Endometrial microvascular endothelial cells (primary cell): Measurements from ENCODE around the gene SLC2A4RG. TPM values are rescaled to one million over a fixed set of nuclear protein-coding genes. Genes with fewer than 3 reads are reported as not detected.
"Not testable (repeated sequence)": the region's sequence is repeated elsewhere in the genome, so short reads cannot be mapped to it uniquely, and the experiment has no call there.

Experiments used
- in situ Hi-C: cut with HindIII; loops from 2 replicates; pipeline ENCODE4 v1.10.0; 2017; ENCODE audit warnings: low sequenced_read_pairs, low pct_unique_long_range_greater_than_20kb; ENCODE audit errors: inconsistent ontology term
- total RNA-seq: library from RNA; depleted of rRNA; stranded (reverse); fragments of >200 nt; gene quantifications from one replicate; pipeline ENCODE4 v1.2.3, GENCODE V29; 2015; ENCODE audit errors: inconsistent ontology term

SLC2A4RG gene
- total RNA-seq, 1 donor from 2014 or later = 17.3 TPM

DNA sequence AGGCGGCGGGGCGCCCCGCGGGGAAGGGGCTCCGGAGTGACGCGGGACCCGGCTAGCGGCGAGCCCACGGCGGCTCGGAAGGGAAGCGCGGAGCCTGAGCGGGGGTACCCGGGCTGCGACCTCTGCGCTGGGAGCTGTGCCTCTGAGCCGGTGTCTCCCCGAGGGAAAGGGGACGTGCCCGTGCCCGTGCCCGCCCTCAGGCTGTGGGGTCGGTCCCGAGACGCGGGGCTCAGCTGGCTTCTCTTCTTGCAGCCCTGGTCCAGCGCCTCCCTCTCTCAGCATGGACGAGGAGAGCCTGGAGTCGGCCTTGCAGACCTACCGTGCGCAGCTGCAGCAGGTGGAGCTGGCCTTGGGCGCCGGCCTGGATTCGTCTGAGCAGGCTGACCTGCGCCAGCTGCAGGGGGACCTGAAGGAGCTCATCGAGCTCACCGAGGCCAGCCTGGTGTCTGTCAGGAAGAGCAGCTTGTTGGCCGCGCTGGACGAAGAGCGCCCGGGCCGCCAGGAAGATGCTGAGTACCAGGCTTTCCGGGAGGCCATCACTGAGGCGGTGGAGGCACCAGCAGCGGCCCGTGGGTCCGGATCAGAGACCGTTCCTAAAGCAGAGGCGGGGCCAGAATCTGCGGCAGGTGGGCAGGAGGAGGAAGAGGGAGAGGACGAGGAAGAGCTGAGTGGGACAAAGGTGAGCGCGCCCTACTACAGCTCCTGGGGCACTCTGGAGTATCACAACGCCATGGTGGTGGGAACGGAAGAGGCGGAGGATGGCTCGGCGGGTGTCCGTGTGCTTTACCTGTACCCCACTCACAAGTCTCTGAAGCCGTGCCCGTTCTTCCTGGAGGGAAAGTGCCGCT is 31.1 kb upstream of the SLC2A4RG start:
- in situ Hi-C loops = no loop called here

DNA sequence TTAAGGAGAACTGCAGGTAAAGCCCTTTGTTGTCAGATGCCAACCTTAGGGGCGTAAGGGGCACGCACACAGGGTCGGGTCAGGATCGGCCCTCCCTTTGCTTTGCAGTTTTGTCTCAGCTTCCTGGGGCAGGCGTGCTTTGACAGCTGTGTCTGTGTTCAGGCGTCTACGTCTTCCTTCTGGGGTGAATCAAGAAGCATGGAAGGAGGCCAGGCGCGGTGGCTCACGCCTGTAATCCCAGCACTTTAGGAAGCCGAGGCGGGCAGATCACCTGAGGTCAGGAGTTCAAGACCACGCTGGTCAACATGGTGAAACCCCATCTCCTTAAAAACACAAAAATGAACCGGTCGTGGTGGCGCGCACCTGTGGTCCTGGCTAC is 30.4 kb upstream of the SLC2A4RG start:
- in situ Hi-C loops = no loop called here

DNA sequence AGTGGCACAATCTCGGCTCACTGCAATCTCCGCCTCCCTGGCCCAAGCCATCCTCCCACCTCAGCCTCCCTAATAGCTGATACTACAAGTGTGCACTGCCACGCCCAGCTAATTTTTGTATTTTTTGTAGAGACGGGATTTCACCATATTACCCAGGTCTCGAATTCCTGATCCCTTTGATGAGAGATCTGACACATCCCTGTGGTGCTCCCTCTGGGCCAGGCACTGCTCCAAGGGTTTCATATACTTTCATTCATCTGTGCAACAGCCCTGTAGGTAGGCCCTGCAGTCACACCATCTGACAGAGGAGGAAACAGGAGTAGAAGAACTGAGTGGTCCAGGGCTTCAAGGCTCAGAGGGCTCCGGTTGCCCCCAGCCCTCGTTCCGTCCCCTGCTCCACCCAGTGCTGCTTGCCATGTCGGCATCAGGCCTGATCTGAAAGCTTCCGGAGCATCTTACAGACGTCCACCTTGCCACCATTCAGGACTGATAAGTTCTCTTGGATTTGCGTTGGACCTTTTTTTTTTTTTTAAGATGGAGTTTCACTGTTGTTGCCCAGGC is 28.4 kb upstream of the SLC2A4RG start:
- in situ Hi-C loops = no loop called here

DNA sequence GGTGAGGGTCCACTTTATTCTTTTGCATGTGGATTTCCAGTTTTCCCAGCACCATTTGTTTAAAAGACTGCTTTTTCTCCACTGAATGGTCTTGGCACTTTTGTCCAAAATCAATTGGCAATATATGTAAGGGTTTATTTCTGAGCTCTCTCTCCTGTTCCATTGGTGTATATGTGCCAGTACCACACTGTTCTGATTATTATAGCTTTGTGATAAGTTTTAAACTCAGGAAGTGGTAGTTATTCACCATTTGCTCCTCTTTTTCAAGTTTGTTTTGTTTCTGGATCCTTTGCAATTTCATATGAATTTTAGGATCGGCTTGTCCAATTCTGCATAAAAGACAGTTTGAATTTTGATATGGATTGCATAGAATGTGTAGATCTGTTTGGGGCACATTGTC is 27.4 kb upstream of the SLC2A4RG start:
- in situ Hi-C loops = no loop called here

DNA sequence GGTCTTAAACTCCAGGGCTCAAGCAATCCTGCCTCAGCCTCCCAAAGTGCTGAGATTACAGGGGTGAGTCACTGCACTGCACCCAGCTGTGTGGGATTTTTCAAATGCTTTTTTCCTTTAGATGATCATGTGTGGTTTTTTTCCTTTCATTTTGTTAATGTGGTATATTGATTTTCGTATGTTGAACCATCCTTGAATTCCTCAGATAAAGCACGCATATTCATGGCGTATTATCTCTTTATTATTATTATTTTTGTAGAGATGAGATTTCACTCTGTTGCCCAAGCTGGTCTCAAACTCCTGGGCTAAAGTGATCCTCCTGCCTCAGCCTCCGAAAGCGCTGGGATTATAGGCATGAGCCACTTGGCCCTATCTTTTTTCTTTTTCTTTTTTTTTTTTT is 24.7 kb upstream of the SLC2A4RG start:
- in situ Hi-C loops = no loop called here

DNA sequence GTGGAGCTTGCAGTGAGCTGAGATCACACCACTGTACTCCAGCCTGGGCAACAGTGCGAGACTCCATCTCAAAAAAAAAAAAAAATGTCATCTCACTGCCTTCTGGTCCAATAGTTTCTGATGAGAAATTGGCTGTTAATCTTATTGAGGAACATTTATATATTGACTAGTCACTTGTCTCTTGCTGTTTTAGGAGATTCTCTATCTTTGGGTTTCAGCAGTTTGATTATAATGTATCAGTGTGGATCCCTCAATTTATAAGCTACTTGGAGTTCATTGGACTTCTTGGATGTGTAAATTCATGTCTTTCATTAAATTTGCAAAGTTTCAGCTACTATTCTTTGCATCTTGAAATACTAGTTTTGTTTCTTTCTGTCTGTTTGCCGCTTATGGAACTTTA is 20.6 kb upstream of the SLC2A4RG start:
- in situ Hi-C loops = no loop called here

DNA sequence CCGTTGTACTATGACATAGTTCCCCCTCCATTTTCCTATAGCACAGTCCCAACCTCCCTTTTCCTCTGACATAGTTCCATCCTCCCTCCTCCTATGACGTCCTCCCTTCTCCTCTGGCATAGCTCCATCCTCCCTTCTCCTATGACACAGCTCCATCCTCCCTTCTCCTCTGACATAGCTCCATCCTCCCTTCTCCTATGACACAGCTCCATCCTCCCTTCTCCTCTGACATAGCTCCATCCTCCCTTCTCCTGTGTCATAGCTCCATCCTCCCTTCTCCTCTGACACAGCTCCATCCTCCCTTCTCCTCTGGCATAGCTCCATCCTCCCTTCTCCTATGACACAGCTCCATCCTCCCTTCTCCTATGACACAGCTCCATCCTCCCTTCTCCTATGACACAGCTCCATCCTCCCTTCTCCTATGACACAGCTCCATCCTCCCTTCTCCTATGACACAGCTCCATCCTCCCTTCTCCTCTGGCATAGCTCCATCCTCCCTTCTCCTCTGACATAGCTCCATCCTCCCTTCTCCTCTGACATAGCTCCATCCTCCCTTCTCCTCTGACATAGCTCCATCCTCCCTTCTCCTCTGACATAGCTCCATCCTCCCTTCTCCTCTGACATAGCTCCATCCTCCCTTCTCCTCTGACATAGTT is 16.5 kb upstream of the SLC2A4RG start:
- in situ Hi-C loops = not testable (repeated sequence)

DNA sequence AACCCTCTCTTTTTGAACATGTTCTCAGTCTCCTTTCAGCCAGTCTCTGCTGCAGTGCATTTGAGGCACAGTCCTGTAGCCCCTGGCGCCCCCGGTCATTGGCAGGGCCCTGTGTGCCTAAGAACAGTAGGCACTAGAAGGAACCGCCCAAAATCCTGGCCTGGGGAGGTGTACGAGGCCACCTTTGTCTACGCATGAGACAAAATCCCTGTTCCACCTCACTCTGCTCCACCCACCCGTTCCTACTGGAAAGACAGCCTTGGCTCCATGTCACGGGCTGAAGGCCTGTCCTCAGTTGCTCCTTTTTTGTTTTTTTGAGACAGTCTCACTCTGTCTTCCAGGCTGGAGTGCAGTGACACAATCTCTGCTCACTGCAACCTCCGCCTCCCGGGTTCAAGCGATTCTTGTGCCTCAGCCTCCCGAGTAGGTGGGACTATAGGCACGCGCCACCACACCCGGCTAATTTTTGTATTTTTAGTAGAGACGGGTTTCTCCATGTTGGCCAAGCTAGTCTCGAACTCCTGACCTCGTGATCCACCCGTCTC is 9.3 kb upstream of the SLC2A4RG start:
- in situ Hi-C loops = not testable (repeated sequence)

DNA sequence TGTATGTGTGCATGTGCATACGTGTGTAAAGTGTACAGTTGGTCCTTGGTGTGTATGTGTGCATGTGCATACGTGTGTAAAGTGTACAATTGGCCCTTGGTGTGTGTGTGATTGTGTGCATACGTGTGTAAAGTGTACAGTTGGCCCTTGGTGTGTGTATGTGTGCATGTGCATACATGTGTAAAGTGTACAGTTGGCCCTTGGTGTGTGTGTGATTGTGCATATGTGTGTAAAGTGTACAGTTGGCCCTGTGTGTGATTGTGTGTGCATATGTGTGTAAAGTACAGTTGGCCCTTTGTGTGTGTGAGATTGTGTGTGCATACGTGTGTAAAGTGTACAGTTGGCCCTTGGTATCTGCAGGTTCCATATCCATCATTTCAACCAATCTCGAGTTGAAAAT is 8.2 kb upstream of the SLC2A4RG start:
- in situ Hi-C loops = no loop called here

DNA sequence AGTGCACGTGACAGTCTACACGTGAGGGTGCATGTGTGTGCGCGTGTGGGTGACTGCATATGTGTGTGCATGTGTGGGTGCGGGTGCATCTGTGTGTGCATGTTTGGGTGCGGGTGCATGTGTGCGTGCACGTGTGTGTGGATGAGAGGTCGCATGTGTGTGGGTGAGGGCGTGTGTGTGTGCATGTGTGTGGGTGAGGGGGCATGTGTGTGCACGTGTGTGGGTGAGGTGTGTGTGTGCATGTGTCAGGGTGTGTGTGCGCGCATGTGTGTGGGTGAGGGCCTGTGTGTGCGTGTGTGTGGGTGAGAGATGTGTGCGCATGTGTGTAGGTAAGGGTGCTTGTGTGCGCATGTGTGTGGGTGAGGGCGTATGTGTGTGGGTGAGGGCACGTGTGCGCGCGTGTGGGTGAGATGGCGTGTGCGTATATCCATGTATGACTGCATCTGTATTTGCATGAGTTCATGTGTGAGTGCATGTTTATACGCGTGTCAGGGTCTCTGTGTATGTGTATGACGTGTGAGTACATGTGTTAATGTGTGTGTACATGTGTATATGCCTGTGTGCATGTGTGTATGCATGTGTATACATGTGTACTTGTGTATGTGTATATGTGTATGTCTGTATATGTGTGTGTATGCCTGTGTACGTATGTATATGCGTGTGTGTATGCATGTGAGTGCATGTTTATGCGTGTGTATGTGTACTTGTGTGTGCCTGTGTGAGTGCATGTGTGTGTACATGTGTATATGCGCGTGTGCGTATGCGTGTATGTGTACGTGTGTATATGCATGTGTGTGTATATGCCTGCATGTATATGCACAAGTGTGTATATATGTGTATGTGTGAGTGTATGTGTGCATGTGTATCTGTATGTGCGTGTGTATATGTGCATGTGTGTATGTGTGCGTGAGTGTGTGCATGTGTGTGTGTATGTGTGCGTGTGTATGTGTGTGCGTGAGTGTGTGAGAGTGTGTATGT is 7.2 kb upstream of the SLC2A4RG start:
- in situ Hi-C loops = no loop called here

DNA sequence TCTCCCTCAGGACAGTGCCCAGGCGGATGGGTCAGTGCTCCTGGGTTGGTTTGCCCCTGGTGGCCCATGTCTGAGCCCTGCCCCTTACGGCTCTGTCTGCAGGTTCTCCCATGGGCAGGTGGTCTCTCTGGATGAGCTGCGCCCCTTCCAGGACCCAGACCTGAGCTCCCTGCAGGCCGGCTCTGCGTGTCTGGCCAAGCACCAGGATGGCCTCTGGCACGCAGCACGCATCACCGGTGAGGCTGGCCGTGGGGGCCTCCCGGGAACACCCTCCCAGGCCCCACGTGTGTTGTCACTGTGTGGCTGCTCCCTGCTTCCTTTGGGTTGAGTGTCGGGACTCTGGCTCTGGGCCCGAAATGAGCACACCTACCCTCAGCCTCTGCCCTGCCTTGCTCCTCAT is 6.5 kb upstream of the SLC2A4RG start:
- in situ Hi-C loops = no loop called here

DNA sequence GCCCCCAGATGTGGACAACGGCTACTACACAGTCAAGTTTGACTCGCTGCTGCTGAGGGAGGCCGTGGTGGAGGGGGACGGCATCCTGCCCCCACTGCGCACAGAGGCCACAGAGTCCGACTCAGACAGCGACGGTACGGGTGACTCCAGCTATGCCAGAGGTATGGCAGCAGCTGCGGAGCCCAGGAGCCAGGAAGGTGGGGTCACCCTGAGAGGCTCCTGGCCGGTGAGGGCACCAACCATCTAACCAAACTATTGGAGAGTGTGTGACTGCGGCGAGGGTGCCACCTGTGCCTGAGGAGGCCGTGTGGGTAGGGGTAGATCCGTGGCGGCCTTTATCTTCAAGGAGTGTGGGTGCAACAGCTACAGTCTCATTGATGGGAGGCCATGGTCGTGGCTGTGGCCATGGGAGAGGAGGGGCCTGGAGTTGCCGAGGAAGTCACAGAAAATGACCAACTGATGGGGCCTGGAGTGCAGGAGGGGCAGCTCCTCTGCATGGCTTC is 5.9 kb upstream of the SLC2A4RG start:
- in situ Hi-C loops = no loop called here

DNA sequence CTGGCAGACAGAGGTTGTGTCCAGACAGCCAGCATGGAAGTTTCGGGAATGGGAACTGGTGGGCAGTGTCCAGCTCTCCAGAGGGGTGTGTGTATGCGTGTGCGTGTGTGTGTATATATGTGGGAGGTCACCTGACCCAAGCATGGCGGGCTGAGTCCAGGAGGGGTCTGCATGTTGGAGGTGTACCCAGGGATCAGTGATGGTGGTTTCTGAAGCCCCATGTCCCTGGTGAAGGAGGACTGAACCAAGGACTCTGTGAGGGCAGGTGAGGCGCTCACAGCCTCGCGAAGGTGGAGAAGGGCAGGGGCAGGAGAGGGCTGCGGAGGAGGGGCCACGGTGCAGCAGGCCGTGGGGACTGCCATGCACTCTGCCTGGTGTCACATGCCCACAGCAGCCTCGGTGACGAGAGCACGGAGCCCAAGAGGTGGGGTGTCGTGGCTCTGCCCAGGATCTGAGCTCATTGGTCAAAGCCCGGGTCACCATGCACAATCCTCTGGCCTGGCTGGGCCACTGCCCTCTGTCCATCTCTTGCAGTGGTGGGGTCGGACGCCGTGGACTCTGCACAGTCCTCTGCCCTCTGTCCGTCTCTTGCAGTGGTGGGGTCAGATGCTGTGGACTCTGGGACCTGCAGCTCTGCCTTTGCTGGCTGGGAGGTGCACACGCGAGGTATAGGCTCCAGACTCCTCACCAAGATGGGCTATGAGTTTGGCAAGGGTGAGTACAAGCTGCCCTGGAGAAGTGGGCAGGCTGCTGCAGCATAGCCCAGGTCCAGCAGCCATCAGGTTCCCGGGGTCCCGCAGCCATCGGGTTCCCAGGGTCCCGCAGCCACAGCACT is 5.2 kb upstream of the SLC2A4RG start:
- in situ Hi-C loops = no loop called here

DNA sequence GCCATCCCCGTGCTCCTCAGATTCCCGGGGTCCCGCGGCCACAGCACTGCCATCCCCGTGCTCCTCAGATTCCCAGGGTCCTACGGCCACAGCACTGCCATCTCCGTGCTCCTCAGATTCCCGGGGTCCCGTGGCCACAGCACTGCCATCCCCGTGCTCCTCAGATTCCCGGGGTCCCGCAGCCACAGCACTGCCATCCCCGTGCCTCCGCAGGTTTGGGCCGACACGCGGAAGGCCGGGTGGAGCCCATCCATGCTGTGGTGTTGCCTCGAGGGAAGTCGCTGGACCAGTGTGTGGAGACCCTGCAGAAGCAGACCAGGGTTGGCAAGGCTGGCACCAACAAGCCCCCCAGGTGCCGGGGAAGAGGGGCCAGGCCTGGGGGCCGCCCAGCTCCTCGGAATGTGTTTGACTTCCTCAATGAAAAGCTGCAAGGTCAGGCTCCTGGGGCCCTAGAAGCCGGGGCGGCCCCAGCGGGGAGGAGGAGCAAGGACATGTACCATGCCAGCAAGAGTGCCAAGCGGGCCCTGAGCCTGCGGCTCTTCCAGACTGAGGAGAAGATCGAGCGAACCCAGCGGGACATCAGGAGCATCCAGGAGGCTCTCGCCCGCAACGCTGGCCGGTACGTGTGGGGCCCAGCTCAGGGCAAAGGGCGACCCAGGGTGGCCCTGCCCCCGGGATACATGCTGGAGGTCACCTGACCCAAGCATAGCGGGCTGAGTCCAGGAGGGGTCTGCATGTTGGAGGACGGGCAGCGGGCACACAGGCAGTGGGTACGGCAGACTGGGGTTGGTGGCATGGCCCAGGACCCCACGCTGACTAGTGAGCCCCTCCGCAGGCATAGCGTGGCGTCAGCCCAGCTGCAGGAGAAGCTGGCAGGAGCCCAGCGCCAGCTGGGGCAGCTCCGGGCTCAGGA is 4.4 kb upstream of the SLC2A4RG start:
- in situ Hi-C loops = no loop called here

DNA sequence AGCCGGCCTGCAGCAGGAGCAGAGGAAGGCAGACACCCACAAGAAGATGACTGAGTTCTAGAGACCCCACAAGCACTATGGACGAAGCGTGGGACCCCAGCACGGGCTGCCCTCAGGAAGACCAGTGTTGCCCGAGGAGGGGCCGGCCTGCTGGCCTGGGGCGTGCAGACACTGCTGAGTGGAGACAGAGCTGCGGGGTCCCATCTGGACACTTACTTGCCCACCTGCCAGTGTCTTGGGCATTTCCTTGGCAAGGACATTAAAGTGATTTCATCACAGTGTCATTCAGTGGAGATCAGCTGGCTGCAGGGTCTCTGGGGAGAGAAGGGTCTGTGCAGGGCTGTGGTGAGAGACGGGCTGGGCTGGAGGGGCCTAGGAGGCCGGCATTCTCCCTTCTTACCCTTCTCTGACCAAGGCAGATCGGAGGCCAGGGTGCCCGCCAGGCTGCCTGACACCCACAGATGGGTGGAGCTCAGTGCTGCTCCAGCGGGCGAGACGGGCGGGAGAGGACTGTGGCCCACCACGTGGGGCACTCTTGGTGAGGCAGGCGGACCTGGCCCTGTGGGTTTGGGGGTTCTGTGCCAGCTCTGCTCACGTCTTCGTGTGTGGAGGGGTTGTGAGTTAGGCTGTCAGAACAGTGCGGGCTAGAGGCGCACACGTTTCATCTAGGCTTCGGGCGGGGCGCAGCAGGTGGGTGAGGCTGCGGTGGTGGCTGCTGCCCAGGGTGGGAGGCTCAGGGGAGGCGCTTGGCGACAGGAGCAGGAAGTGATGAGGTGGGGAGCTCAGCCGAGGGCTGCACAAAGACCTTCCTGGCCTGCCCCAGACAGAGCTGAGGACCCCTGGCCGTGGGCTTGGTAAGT is 3.5 kb upstream of the SLC2A4RG start, which contains the start of gene LIME1:
Gene LIME1, plus strand, starts transcription at position 806 of the 860 bp plus-strand sequence. CDS start 886 bp downstream, outside the sequence.
- in situ Hi-C loops = no loop called here
